Measurements from ENCODE around the gene MLN.

GRCh38 chr6:33763483-33763882 is 40.3 kb downstream of the MLN start:
- TF ChIP-seq, protein P1, sequence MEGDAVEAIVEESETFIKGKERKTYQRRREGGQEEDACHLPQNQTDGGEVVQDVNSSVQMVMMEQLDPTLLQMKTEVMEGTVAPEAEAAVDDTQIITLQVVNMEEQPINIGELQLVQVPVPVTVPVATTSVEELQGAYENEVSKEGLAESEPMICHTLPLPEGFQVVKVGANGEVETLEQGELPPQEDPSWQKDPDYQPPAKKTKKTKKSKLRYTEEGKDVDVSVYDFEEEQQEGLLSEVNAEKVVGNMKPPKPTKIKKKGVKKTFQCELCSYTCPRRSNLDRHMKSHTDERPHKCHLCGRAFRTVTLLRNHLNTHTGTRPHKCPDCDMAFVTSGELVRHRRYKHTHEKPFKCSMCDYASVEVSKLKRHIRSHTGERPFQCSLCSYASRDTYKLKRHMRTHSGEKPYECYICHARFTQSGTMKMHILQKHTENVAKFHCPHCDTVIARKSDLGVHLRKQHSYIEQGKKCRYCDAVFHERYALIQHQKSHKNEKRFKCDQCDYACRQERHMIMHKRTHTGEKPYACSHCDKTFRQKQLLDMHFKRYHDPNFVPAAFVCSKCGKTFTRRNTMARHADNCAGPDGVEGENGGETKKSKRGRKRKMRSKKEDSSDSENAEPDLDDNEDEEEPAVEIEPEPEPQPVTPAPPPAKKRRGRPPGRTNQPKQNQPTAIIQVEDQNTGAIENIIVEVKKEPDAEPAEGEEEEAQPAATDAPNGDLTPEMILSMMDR (conservative IDR thresholded peaks at IDR 0.05; ENCODE audit: low read length) = no peak
- TF ChIP-seq EZH2phosphoT487 (IDR thresholded peaks at IDR 0.05; ENCODE audit: borderline replicate concordance) = no peak
